GM19324 (cell line): ENCODE data around the gene GFPT2.

Source experiments
- ATAC-seq: cut with Tn5 transposase; IDR thresholded peaks from one replicate; pipeline ENCODE4 v1.9.1; 2021; ENCODE audit warnings: mild to moderate bottlenecking, moderate library complexity; ENCODE audit not compliant: unreplicated experiment, low FRiP score

The GFPT2 gene

GRCh38 chr5:180379355-180380070 is 26.4 kb upstream of the GFPT2 start:
- no peak for ATAC-seq

- no peak for ATAC-seq
These were observed 25.6 kb upstream of the GFPT2 start for GRCh38 chr5:180378438-180379344.

GRCh38 chr5:180377556-180378197 is 24.5 kb upstream of the GFPT2 start:
- no peak for ATAC-seq

GRCh38 chr5:180376511-180376910 is 23.4 kb upstream of the GFPT2 start:
- ATAC-seq = no peak

- no peak for ATAC-seq
These were observed 22.8 kb upstream of the GFPT2 start for GRCh38 chr5:180375955-180376354.

- no peak for ATAC-seq
These were observed 22.2 kb upstream of the GFPT2 start for GRCh38 chr5:180375291-180375690.

GRCh38 chr5:180373870-180374269 is 20.7 kb upstream of the GFPT2 start:
- no peak for ATAC-seq

- no peak for ATAC-seq
These were observed 20.3 kb upstream of the GFPT2 start for GRCh38 chr5:180373454-180373853.

GRCh38 chr5:180371949-180372348 is 18.8 kb upstream of the GFPT2 start:
- ATAC-seq = no peak

- no peak for ATAC-seq
These were observed 17.9 kb upstream of the GFPT2 start for GRCh38 chr5:180370861-180371641.

GRCh38 chr5:180367991-180368390 is 14.9 kb upstream of the GFPT2 start:
- ATAC-seq = no peak

GRCh38 chr5:180367300-180367699 is 14.2 kb upstream of the GFPT2 start:
- no peak for ATAC-seq

GRCh38 chr5:180366326-180366725 is 13.2 kb upstream of the GFPT2 start:
- ATAC-seq = no peak

GRCh38 chr5:180365829-180366228 is 12.7 kb upstream of the GFPT2 start:
- no peak for ATAC-seq

- ATAC-seq = no peak
These were observed 11.2 kb upstream of the GFPT2 start for GRCh38 chr5:180364306-180364856.

GRCh38 chr5:180360078-180360957 is 7.2 kb upstream of the GFPT2 start:
- ATAC-seq = no peak

- ATAC-seq = no peak
These were observed 5.6 kb upstream of the GFPT2 start for GRCh38 chr5:180358694-180359093.

GRCh38 chr5:180358179-180358578 is 5.0 kb upstream of the GFPT2 start:
- no peak for ATAC-seq

GRCh38 chr5:180354966-180355365 is 1.8 kb upstream of the GFPT2 start:
- ATAC-seq = no peak
